Activated T-helper 1 cell treated with anti-CD3 and anti-CD28 coated beads, Interleukin-12 subunit alpha, Interleukin-12 subunit beta, Interleukin-2, Interleukin-4 antibody, amounts not matched to agents 30 ng/mL and 10 ng/mL and 1 ng/mL, durations not matched to agents 14 hours and 24 hours and 36 hours (primary cell): ENCODE data around the gene PLIN3. TPM values are rescaled to one million over a fixed set of nuclear protein-coding genes. Genes with fewer than 3 reads are reported as not detected.
"Not testable (repeated sequence)": the region's sequence is repeated elsewhere in the genome, so short reads cannot be mapped to it uniquely, and the experiment has no call there.

Source experiments
- DNase-seq: peaks from one replicate; pipeline ENCODE4 v3.0.0; 2021; ENCODE audit warnings: low spot score
- H3K27ac Mint-ChIP-seq: one replicate; pipeline ENCODE4 v1.8.0; 2021; ENCODE audit warnings: mild to moderate bottlenecking, mixed read lengths
- H3K27me3 Mint-ChIP-seq: one replicate; pipeline ENCODE4 v1.8.0; 2022; ENCODE audit warnings: mild to moderate bottlenecking, moderate library complexity, mixed read lengths; ENCODE audit not compliant: insufficient read depth
- H3K36me3 Mint-ChIP-seq: one replicate; pipeline ENCODE4 v1.8.0; 2021; ENCODE audit warnings: low read depth, mixed read lengths
- H3K4me1 Mint-ChIP-seq: one replicate; pipeline ENCODE4 v1.8.0; 2021; ENCODE audit warnings: low read depth, mixed read lengths
- H3K4me3 Mint-ChIP-seq: one replicate; pipeline ENCODE4 v1.8.0; 2021; ENCODE audit warnings: mild to moderate bottlenecking, moderate library complexity, mixed read lengths
- H3K9me3 Mint-ChIP-seq: one replicate; pipeline ENCODE4 v1.8.0; 2021; ENCODE audit warnings: mixed read lengths
- intact Hi-C: fragments of 100-400 bp; cut with micrococcal nuclease; formaldehyde crosslinking; loops from one replicate; pipeline ENCODE4 v1.15.1; 2024
- total RNA-seq: library from RNA; stranded (reverse); gene quantifications from 2 replicates; pipeline ENCODE4 v1.2.3, GENCODE V29; 2022

The PLIN3 gene
- total RNA-seq, 1 donor from 2014 or later: 33.2 TPM

DNA sequence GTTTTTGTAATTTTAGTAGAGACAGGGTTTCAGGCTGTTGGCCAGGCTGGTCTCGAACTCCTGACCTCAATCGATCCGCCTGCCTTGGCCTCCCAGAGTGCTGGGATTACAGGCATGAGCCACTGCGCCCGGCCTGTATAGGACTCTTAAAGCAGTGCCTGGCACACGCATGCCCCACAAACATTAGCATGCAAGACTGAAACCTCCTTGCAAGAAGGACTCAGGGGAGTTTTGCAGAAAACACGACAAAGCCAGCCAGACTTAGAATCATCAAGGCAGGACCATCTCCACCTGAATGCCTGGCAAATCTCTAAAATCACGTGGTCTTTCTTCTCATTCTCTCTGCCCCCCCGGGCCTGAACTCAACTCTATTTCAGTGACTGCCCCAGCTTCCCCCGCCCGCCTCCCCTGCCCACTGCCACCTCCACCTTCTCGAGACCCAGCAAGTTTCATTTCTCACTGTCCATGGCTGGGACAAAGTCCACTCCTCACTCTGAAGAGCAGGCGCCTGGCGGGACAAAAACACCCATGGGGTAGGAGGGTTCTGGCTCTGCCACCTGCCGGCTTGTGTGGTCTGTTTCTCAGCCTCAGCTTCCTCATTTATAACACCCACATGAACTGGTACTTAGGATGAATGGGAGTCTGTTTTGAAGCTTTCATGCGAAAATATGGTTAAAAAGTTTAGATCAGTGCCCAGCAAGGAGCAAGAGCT is 38.3 kb downstream of the PLIN3 start:
- Mint-ChIP-seq H3K4me3 (peak overlapping the region; percentile 78), H3K4me1 (peaks cover 22% of the 10 kb centered on the region), H3K27ac (peak overlapping the region; percentile 68), H3K27me3 (no peaks in the 10 kb centered on the region), H3K9me3 (no peaks in the 10 kb centered on the region), H3K36me3 (peaks cover 11% of the 10 kb centered on the region)
- intact Hi-C loops: no loop called here
- DNase-seq: no peak

DNA sequence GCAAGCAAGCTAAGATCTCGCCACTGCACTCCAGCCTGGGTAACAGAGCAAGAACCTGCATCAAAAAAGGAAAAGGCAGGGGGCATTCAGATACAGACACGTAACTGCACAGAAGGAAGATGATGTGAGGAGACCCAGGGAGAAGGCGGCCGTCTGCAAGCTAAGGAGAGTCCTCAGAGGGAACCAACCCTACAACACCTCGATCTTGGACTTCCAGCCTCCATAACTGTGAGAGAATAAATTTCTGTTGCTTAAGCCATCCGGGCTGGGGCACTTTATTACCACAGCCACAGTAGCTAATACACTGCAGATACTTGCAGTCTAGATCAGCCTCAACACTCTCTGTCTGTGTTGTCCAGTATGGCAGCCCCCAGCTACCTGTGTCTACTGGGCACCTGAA is 43.9 kb downstream of the PLIN3 start:
- Mint-ChIP-seq H3K4me3 (no peak overlapping the region), H3K27me3 (no peaks in the 10 kb centered on the region), H3K27ac (no peak overlapping the region), H3K36me3 (peaks cover 12% of the 10 kb centered on the region), H3K4me1 (no peaks in the 10 kb centered on the region), H3K9me3 (no peaks in the 10 kb centered on the region)
- intact Hi-C loops: no loop called here
- no peak for DNase-seq

DNA sequence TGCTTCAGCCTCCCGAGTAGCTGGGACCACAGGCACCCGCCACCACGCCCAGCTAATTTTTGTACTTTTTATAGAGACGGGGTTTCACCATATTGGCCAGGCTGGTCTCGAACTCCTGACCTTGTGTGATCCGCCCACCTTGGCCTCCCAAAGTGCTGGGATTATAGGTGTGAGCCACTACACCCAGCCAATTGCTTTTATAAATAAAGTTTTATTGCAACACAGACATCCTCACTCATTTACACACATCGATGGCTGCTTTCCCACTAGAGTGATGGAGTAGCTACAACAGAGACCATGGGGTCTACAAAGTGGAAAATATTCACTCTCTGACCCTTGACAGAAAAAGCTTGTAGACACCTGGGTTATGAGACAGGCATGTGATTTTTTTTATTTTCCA is 45.1 kb downstream of the PLIN3 start:
- H3K27me3 Mint-ChIP-seq, DNase-seq, H3K9me3 Mint-ChIP-seq, H3K4me1 Mint-ChIP-seq, H3K27ac Mint-ChIP-seq, H3K4me3 Mint-ChIP-seq, H3K36me3 Mint-ChIP-seq, intact Hi-C loops: not testable (repeated sequence)

DNA sequence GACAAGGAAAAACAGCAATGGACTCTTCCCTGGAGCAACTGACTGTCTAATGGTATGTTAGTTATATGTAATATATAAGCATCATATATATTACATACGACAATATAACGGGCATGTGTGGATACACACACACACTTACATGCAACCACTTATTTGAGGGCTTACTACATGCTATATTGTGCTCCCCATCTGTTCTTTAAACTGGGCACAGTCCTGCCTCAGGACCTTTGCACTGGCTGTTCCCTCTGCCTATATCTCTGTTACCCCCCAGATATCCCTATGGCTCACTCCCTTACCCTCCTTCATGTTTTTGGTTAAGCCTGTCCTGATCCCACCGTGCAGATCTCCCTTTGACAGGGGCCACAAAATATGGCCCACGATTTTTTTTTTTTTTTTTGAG is 46.2 kb downstream of the PLIN3 start:
- Mint-ChIP-seq H3K27me3 (no peaks in the 10 kb centered on the region), H3K4me3 (no peak overlapping the region), H3K4me1 (no peaks in the 10 kb centered on the region), H3K36me3 (peaks cover 14% of the 10 kb centered on the region), H3K27ac (no peak overlapping the region), H3K9me3 (no peaks in the 10 kb centered on the region)
- intact Hi-C loops: no loop called here
- no peak for DNase-seq

DNA sequence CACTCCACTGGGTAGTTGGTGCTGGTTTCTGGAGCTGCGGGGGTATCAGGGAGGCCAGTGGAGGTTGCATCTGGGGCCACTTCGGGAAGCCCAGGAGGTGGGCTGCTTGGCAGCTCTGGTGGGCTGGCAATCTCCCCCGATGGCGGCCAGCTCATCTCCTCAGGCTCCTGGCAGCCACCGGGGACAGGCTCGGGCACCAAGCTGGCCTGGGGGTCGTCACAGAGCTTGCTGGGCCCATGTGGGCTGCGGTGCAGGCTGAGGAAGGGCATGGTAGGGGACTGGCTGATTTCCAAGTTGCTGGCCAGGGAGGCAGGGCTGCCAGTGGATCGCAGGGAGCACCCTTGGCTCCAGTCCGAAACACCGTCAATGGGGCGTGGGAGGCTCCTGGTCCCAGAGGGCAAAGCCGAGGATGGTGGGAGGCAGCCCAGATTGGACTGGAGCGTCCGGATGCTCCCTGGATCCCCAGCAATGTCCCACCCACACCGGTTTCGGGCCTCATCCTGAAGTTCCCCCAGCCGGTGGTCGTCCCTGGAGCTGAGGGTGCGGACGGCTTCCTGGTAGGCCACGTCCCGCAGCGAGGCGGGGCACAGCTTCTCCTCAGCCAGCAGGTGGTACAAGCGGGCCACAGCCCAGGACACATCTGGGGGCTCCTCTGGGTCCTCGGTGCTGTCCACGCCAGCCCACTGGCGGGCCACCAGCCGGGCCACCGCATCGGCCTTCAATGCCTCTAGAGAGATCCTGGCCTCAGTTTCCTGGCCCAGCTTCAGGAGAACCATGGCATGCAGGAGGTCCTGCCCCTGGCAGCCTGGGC is 49.8 kb downstream of the PLIN3 start:
- intact Hi-C loops: no loop called here
- no peak overlapping the region for H3K4me3 Mint-ChIP-seq
- H3K9me3 Mint-ChIP-seq: no peaks in the 10 kb centered on the region
- no peak overlapping the region for H3K27ac Mint-ChIP-seq
- H3K4me1 Mint-ChIP-seq: peaks cover 15% of the 10 kb centered on the region
- no peak for DNase-seq
- H3K36me3 Mint-ChIP-seq: peaks cover 19% of the 10 kb centered on the region
- H3K27me3 Mint-ChIP-seq: no peaks in the 10 kb centered on the region

DNA sequence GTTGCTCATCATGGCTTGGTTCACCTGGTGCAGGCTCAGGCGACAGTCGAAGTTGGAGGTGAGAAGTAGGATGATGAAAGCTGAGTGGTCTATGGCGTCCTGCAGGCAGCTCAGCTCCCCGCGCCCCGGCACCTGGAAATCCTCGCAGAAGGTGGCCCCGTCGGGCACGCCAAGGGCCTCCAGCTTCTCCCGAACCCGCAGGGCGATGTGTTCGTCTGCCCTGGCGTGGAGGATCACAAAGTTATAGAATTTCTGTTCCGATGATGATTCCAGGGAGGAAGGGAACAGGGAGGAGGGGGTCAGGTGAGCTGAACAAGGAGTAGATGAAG is 50.6 kb downstream of the PLIN3 start:
- Mint-ChIP-seq H3K4me1 (peaks cover 16% of the 10 kb centered on the region), H3K4me3 (no peak overlapping the region), H3K36me3 (peaks cover 19% of the 10 kb centered on the region), H3K27me3 (no peaks in the 10 kb centered on the region), H3K27ac (no peak overlapping the region), H3K9me3 (no peaks in the 10 kb centered on the region)
- intact Hi-C loops: no loop called here
- no peak for DNase-seq

- H3K27ac Mint-ChIP-seq: no peak overlapping the region
- intact Hi-C loops: no loop called here
- no peaks in the 10 kb centered on the region for H3K27me3 Mint-ChIP-seq
- DNase-seq: no peak
- H3K4me3 Mint-ChIP-seq: no peak overlapping the region
- H3K4me1 Mint-ChIP-seq: peaks cover 21% of the 10 kb centered on the region
- no peaks in the 10 kb centered on the region for H3K9me3 Mint-ChIP-seq
- H3K36me3 Mint-ChIP-seq: peaks cover 18% of the 10 kb centered on the region
Observed at GRCh38 chr19:4816202-4816949, 51.1 kb downstream of the PLIN3 start.

GRCh38 chr19:4815426-4816201 is 51.9 kb downstream of the PLIN3 start:
- Mint-ChIP-seq H3K4me1 (peaks cover 24% of the 10 kb centered on the region), H3K27me3 (no peaks in the 10 kb centered on the region), H3K9me3 (no peaks in the 10 kb centered on the region), H3K36me3 (peaks cover 16% of the 10 kb centered on the region), H3K4me3 (peak overlapping the region; percentile 63), H3K27ac (peak overlapping the region; percentile 67)
- peak; percentile 66 for DNase-seq
- intact Hi-C loops: loop anchor here (1.0 kb wide), 3 partner anchors 16 to 52 kb away; partner anchors contain the start of genes FEM1A, PLIN3 and TICAM1

DNA sequence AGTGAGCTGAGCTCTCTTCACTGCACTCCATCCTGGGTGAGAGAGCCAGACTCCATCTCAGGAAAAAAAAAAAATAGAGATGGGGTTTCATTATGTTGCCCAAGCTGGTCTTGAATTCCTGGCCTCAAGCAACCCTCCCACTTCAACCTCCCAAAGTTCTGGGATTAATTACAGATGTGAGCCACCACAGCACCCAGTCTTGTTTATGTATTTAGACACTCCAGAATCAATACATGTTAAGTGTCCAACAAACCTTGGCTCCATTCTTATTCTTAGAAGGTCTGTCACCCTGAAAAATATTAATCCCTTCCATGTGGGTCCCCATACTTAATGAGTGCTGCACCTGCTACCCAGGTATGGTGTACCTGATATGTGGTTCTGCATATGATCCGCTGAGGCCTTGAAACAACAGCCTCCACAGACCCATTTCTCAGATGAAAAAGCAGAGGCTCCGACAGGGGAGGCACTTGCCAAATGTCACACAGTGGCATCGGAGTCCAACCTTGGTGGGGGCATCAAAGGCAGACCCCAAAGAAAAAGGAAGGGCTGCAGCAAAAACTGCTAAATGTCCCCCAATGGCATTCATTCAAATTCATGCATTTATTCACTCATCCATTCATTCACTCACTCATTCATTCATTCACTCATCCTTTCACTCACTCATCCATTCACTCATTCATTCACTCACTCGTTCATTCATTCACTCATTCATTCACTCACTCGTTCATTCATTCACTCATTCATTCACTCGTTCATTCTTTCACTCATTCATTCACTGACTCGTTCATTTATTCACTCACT is 52.6 kb downstream of the PLIN3 start:
- Mint-ChIP-seq H3K4me3 (no peak overlapping the region), H3K36me3 (peaks cover 16% of the 10 kb centered on the region), H3K4me1 (peaks cover 24% of the 10 kb centered on the region), H3K9me3 (no peaks in the 10 kb centered on the region), H3K27me3 (no peaks in the 10 kb centered on the region), H3K27ac (peak overlapping the region; percentile 67)
- intact Hi-C loops: loop anchor here (1.0 kb wide), 3 partner anchors 16 to 52 kb away; partner anchors contain the start of genes FEM1A, PLIN3 and TICAM1
- DNase-seq: no peak

- Mint-ChIP-seq H3K4me3 (no peak overlapping the region), H3K9me3 (no peaks in the 10 kb centered on the region), H3K27ac (no peak overlapping the region), H3K27me3 (no peaks in the 10 kb centered on the region), H3K4me1 (peaks cover 24% of the 10 kb centered on the region), H3K36me3 (peaks cover 8% of the 10 kb centered on the region)
- intact Hi-C loops: loop anchor here (1.0 kb wide), 1 partner anchor 20 kb away; the partner anchor contains the start of gene TICAM1
- DNase-seq: peak; percentile 77
Observed at GRCh38 chr19:4811328-4812131, 55.9 kb downstream of the PLIN3 start.

GRCh38 chr19:4807188-4807587 is 60.3 kb downstream of the PLIN3 start:
- no peak overlapping the region for H3K4me3 Mint-ChIP-seq
- intact Hi-C loops: no loop called here
- no peaks in the 10 kb centered on the region for H3K27me3 Mint-ChIP-seq
- H3K27ac Mint-ChIP-seq: no peak overlapping the region
- H3K36me3 Mint-ChIP-seq: no peaks in the 10 kb centered on the region
- peaks cover 8% of the 10 kb centered on the region for H3K4me1 Mint-ChIP-seq
- no peak for DNase-seq
- H3K9me3 Mint-ChIP-seq: no peaks in the 10 kb centered on the region
